ENCODE results near the gene RING1.

Gene RING1

GRCh38 chr6:33165581-33166258, 42.6 kb upstream of the RING1 start:
- Histone ChIP-seq H2BK5ac (ENCODE audit: low read depth, low read length, poor library complexity, severe bottlenecking) (no peak overlapping the region), H3K36me3 (ENCODE audit: control insufficient read depth in 1 of 2, insufficient read depth in 2 of 2, low read depth in 1 of 2, low read length in 2 of 2) (no peaks in the 10 kb centered on the region), H4K91ac (ENCODE audit: low read length) (no peak overlapping the region), H4K8ac (ENCODE audit: low read length) (no peak overlapping the region), H2BK15ac (ENCODE audit: low read depth, poor library complexity, severe bottlenecking) (no peak overlapping the region), H2AK5ac (ENCODE audit: low read length, severe bottlenecking) (no peak overlapping the region), H3K27ac (ENCODE audit: low read length, poor library complexity, severe bottlenecking) (no peak overlapping the region), H2BK120ac (ENCODE audit: low read depth, low read length) (no peak overlapping the region), H3K18ac (ENCODE audit: low read depth in 1 of 2, low read length in 2 of 2) (no peak overlapping the region), H3K27me3 (ENCODE audit: control insufficient read depth in 1 of 2, insufficient read depth in 1 of 2, low read length in 2 of 2) (peaks cover 13 to 24% of the 10 kb centered on the region in 2 experiments), H3K4me1 (ENCODE audit: control insufficient read depth, insufficient read depth, low read depth, low read length) (peaks cover 10% of the 10 kb centered on the region), H3K79me1 (replicated peaks; ENCODE audit: low read length, poor library complexity, severe bottlenecking) (no peaks in the 10 kb centered on the region), H2AFZ (ENCODE audit: low read depth, low read length) (no peak overlapping the region), H3K23ac (ENCODE audit: low read length in 2 of 2) (no peak overlapping the region), H3K4me2 (ENCODE audit: low read length, poor library complexity, severe bottlenecking) (no peak overlapping the region), H3K9ac (ENCODE audit: low read length) (no peak overlapping the region), H3K9me3 (ENCODE audit: control insufficient read depth, low read length) (no peaks in the 10 kb centered on the region), H3K4me3 (ENCODE audit: insufficient read depth in 1 of 2, low read depth in 1 of 2, low read length in 2 of 2) (no peak overlapping the region), H3K4ac (ENCODE audit: low read depth in 1 of 2, low read length in 2 of 2) (no peak overlapping the region), H2BK12ac (ENCODE audit: low read length in 2 of 2) (no peak overlapping the region), H3K14ac (ENCODE audit: low read length in 2 of 2) (no peak overlapping the region)
- no peak for DNase-seq
- WGBS, result 86% methylated on average over 17 of the region's 17 CpGs

GRCh38 chr6:33166363-33166762, 41.9 kb upstream of the RING1 start:
- Histone ChIP-seq H2BK12ac (ENCODE audit: low read length in 2 of 2) (no peak overlapping the region), H3K23ac (ENCODE audit: low read length in 2 of 2) (no peak overlapping the region), H2AFZ (ENCODE audit: low read depth, low read length) (no peak overlapping the region), H4K8ac (ENCODE audit: low read length) (no peak overlapping the region), H2BK120ac (ENCODE audit: low read depth, low read length) (no peak overlapping the region), H2BK5ac (ENCODE audit: low read depth, low read length, poor library complexity, severe bottlenecking) (no peak overlapping the region), H2AK5ac (ENCODE audit: low read length, severe bottlenecking) (no peak overlapping the region), H3K4me1 (ENCODE audit: control insufficient read depth, insufficient read depth, low read depth, low read length) (peaks cover 6% of the 10 kb centered on the region), H3K14ac (ENCODE audit: low read length in 2 of 2) (no peak overlapping the region), H3K9ac (ENCODE audit: low read length) (no peak overlapping the region), H4K91ac (ENCODE audit: low read length) (peak overlapping the region; percentile 9), H3K4ac (ENCODE audit: low read depth in 1 of 2, low read length in 2 of 2) (no peak overlapping the region), H3K27me3 (ENCODE audit: control insufficient read depth in 1 of 2, insufficient read depth in 1 of 2, low read length in 2 of 2) (peaks cover 13 to 24% of the 10 kb centered on the region in 2 experiments), H3K79me1 (replicated peaks; ENCODE audit: low read length, poor library complexity, severe bottlenecking) (no peaks in the 10 kb centered on the region), H3K9me3 (ENCODE audit: control insufficient read depth, low read length) (no peaks in the 10 kb centered on the region), H3K18ac (ENCODE audit: low read depth in 1 of 2, low read length in 2 of 2) (no peak overlapping the region), H3K36me3 (ENCODE audit: control insufficient read depth in 1 of 2, insufficient read depth in 2 of 2, low read depth in 1 of 2, low read length in 2 of 2) (no peaks in the 10 kb centered on the region), H3K4me2 (ENCODE audit: low read length, poor library complexity, severe bottlenecking) (no peak overlapping the region), H3K27ac (ENCODE audit: low read length, poor library complexity, severe bottlenecking) (no peak overlapping the region), H2BK15ac (ENCODE audit: low read depth, poor library complexity, severe bottlenecking) (no peak overlapping the region), H3K4me3 (ENCODE audit: insufficient read depth in 1 of 2, low read depth in 1 of 2, low read length in 2 of 2) (no peak overlapping the region)
- DNase-seq, result no peak
- 76% methylated on average over 5 of the region's 6 CpGs for WGBS

DNA sequence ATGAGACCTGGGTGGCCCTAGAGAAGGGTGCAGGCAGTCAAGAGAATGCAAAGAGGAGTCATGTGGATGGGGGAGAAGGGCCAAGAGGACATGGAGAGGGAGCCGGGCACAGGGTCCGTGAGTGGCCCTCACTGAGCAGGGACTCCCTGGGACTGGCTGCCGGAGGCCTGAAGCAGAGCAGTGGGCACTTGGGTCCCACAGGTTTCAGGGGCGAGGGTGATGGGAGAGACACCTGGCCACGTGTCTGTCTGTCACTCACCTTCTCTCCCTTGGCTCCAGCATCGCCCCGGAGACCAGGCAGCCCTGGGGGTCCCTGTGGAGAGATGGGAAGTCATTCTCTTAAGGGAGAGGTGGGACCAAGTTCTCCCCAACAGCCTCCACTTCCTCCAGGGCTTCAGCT, 41.5 kb upstream of the RING1 start:
- H2BK5ac ChIP-seq (ENCODE audit: low read depth, low read length, poor library complexity, severe bottlenecking), result no peak overlapping the region
- H2AK5ac ChIP-seq (ENCODE audit: low read length, severe bottlenecking), result no peak overlapping the region
- 92% methylated on average over 4 of the region's 7 CpGs for WGBS
- no peak overlapping the region for H2AFZ ChIP-seq (ENCODE audit: low read depth, low read length)
- no peak overlapping the region for H3K4ac ChIP-seq (ENCODE audit: low read depth in 1 of 2, low read length in 2 of 2)
- no peak overlapping the region for H2BK15ac ChIP-seq (ENCODE audit: low read depth, poor library complexity, severe bottlenecking)
- H3K27me3 ChIP-seq (ENCODE audit: control insufficient read depth in 1 of 2, insufficient read depth in 1 of 2, low read length in 2 of 2), result peaks cover 13 to 24% of the 10 kb centered on the region in 2 experiments
- H2BK120ac ChIP-seq (ENCODE audit: low read depth, low read length), result no peak overlapping the region
- no peak overlapping the region for H3K4me3 ChIP-seq (ENCODE audit: insufficient read depth in 1 of 2, low read depth in 1 of 2, low read length in 2 of 2)
- H4K91ac ChIP-seq (ENCODE audit: low read length), result no peak overlapping the region
- H3K9me3 ChIP-seq (ENCODE audit: control insufficient read depth, low read length), result no peaks in the 10 kb centered on the region
- no peaks in the 10 kb centered on the region for H3K36me3 ChIP-seq (ENCODE audit: control insufficient read depth in 1 of 2, insufficient read depth in 2 of 2, low read depth in 1 of 2, low read length in 2 of 2)
- no peak overlapping the region for H3K23ac ChIP-seq (ENCODE audit: low read length in 2 of 2)
- peaks cover 3% of the 10 kb centered on the region for H3K4me1 ChIP-seq (ENCODE audit: control insufficient read depth, insufficient read depth, low read depth, low read length)
- DNase-seq, result no peak
- H3K4me2 ChIP-seq (ENCODE audit: low read length, poor library complexity, severe bottlenecking), result no peak overlapping the region
- H3K9ac ChIP-seq (ENCODE audit: low read length), result no peak overlapping the region
- no peak overlapping the region for H3K14ac ChIP-seq (ENCODE audit: low read length in 2 of 2)
- no peak overlapping the region for H2BK12ac ChIP-seq (ENCODE audit: low read length in 2 of 2)
- H4K8ac ChIP-seq (ENCODE audit: low read length), result no peak overlapping the region
- no peaks in the 10 kb centered on the region for H3K79me1 ChIP-seq (replicated peaks; ENCODE audit: low read length, poor library complexity, severe bottlenecking)
- H3K18ac ChIP-seq (ENCODE audit: low read depth in 1 of 2, low read length in 2 of 2), result no peak overlapping the region
- H3K27ac ChIP-seq (ENCODE audit: low read length, poor library complexity, severe bottlenecking), result no peak overlapping the region

GRCh38 chr6:33167374-33168283, 40.7 kb upstream of the RING1 start:
- H3K27me3 ChIP-seq (ENCODE audit: control insufficient read depth in 1 of 2, insufficient read depth in 1 of 2, low read length in 2 of 2), result peaks cover 13 to 24% of the 10 kb centered on the region in 2 experiments
- H3K79me1 ChIP-seq (replicated peaks; ENCODE audit: low read length, poor library complexity, severe bottlenecking), result no peaks in the 10 kb centered on the region
- H3K27ac ChIP-seq (ENCODE audit: low read length, poor library complexity, severe bottlenecking), result no peak overlapping the region
- no peak overlapping the region for H3K23ac ChIP-seq (ENCODE audit: low read length in 2 of 2)
- no peak overlapping the region for H2AK5ac ChIP-seq (ENCODE audit: low read length, severe bottlenecking)
- no peak overlapping the region for H2BK120ac ChIP-seq (ENCODE audit: low read depth, low read length)
- H3K4me3 ChIP-seq (ENCODE audit: insufficient read depth in 1 of 2, low read depth in 1 of 2, low read length in 2 of 2), result no peak overlapping the region
- no peak overlapping the region for H3K4me2 ChIP-seq (ENCODE audit: low read length, poor library complexity, severe bottlenecking)
- no peak overlapping the region for H3K4ac ChIP-seq (ENCODE audit: low read depth in 1 of 2, low read length in 2 of 2)
- no peak overlapping the region for H3K14ac ChIP-seq (ENCODE audit: low read length in 2 of 2)
- H2BK5ac ChIP-seq (ENCODE audit: low read depth, low read length, poor library complexity, severe bottlenecking), result no peak overlapping the region
- no peak overlapping the region for H3K18ac ChIP-seq (ENCODE audit: low read depth in 1 of 2, low read length in 2 of 2)
- H2BK15ac ChIP-seq (ENCODE audit: low read depth, poor library complexity, severe bottlenecking), result no peak overlapping the region
- 88% methylated on average over 13 of the region's 19 CpGs for WGBS
- no peak overlapping the region for H2AFZ ChIP-seq (ENCODE audit: low read depth, low read length)
- H4K8ac ChIP-seq (ENCODE audit: low read length), result no peak overlapping the region
- H3K36me3 ChIP-seq (ENCODE audit: control insufficient read depth in 1 of 2, insufficient read depth in 2 of 2, low read depth in 1 of 2, low read length in 2 of 2), result no peaks in the 10 kb centered on the region
- H3K4me1 ChIP-seq (ENCODE audit: control insufficient read depth, insufficient read depth, low read depth, low read length), result no peaks in the 10 kb centered on the region
- H4K91ac ChIP-seq (ENCODE audit: low read length), result no peak overlapping the region
- no peak overlapping the region for H2BK12ac ChIP-seq (ENCODE audit: low read length in 2 of 2)
- H3K9ac ChIP-seq (ENCODE audit: low read length), result no peak overlapping the region
- DNase-seq, result no peak
- H3K9me3 ChIP-seq (ENCODE audit: control insufficient read depth, low read length), result no peaks in the 10 kb centered on the region

Measured in mesenchymal stem cell (in vitro differentiated cells and primary cell).